Stomach (tissue), 4 donors: ENCODE measurements around the gene AKNA.

Experiments
- POLR2A ChIP-seq, 4 donors: fragments of 450-650 bp; IDR thresholded peaks; one replicate each; pipeline ENCODE4 v1.6.1; 2016; ENCODE audit warnings: antibody characterized with exemption in 4 of 4, control low read depth in 2 of 4, mild to moderate bottlenecking in 1 of 4, moderate library complexity in 1 of 4
- TF ChIP-seq, protein P1 (sequence below), 7 experiments: fragments of 450-650 bp in 4 of 7; fragments of 200-600 bp in 3 of 7; sonication (generic) in 3 of 7; IDR thresholded peaks; one replicate each; pipeline ENCODE4 v1.5.1; 2016 to 2019; ENCODE audit warnings: antibody characterized with exemption in 7 of 7, control low read depth in 2 of 7, mild to moderate bottlenecking in 1 of 7

DNA sequence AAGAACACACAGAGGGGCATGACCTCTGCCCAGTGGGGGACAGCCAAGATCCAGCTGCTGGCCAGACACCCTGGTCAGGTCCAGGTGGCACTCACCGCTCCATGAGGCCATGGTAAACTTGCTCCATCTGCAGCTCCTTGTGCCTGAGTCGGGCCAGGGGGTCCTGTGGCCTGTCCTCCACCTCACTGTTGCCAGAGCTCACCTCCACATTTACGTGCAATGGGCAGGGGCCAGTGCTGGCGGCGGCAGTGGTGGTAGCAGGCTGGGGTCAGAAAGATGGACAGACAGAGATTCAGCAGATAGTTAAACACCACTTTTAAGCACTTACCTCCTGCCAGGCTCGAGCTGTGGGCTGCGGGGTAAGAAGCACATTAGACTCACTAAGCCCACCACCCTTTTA is 28.0 kb downstream of the AKNA start:
- TF ChIP-seq, protein P1, sequence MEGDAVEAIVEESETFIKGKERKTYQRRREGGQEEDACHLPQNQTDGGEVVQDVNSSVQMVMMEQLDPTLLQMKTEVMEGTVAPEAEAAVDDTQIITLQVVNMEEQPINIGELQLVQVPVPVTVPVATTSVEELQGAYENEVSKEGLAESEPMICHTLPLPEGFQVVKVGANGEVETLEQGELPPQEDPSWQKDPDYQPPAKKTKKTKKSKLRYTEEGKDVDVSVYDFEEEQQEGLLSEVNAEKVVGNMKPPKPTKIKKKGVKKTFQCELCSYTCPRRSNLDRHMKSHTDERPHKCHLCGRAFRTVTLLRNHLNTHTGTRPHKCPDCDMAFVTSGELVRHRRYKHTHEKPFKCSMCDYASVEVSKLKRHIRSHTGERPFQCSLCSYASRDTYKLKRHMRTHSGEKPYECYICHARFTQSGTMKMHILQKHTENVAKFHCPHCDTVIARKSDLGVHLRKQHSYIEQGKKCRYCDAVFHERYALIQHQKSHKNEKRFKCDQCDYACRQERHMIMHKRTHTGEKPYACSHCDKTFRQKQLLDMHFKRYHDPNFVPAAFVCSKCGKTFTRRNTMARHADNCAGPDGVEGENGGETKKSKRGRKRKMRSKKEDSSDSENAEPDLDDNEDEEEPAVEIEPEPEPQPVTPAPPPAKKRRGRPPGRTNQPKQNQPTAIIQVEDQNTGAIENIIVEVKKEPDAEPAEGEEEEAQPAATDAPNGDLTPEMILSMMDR (IDR thresholded peaks at IDR 0.05), result no peak
- TF ChIP-seq POLR2A (IDR thresholded peaks at IDR 0.05), result no peak
